Esophagus squamous epithelium (tissue), 4 donors: ENCODE measurements around the gene RALA.

ENCODE experiments used
- POLR2A ChIP-seq, 4 donors: fragments of 450-650 bp; IDR thresholded peaks; one replicate each; pipeline ENCODE4 v1.6.1; 2017; ENCODE audit warnings: antibody characterized with exemption in 4 of 4, mild to moderate bottlenecking in 4 of 4, moderate library complexity in 3 of 4
- TF ChIP-seq, protein P1 (sequence below), 6 experiments: fragments of 450-650 bp in 4 of 6; fragments of 200-600 bp in 2 of 6; sonication (generic) in 2 of 6; IDR thresholded peaks; one replicate each; pipeline ENCODE4 v1.5.1; 2016 to 2019; ENCODE audit warnings: antibody characterized with exemption in 6 of 6, mild to moderate bottlenecking in 4 of 6, moderate library complexity in 4 of 6

DNA sequence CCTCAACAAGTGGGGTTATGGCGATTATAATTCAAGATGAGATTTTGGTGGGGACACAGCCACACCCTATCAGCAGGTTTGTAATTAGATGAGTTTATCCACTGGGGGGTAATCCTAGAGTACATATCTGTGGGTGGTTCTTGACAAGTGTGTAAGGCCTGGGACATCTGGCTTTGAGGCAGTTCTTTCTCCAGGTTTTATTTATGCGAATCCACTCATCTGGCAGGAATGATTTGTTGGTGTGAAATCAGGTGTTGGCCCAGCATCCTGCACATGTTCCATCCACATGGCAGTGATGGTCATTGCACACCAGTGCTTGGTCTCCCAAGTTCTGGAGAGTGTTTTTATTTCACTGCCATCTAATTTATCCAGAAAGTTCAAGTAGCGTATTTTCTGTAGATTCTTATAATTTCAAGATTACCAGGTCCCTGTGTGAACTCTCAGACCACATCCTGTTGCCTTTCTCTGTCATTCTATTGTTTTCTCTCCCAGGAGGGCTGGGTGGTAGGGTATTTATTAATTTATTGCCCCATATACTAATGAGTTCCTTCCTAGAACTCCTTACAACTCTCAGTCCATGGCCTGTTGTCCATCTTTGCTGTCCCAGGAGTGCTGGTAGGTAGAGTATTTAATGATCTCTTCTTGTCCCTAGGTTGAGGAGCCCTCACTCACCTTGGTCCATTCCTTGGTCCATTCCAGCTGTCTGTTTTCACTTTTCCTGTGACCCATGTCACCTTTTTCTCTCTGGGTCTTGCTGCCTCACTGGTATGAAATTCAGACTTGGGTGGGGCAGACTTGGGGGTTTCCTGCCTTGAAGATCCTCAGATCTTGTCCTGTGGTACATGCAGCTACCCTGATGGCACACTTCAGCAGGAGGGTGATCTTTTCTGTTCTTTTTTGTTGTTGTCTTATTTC, 10.4 kb downstream of the RALA start:
- TF ChIP-seq, protein P1, sequence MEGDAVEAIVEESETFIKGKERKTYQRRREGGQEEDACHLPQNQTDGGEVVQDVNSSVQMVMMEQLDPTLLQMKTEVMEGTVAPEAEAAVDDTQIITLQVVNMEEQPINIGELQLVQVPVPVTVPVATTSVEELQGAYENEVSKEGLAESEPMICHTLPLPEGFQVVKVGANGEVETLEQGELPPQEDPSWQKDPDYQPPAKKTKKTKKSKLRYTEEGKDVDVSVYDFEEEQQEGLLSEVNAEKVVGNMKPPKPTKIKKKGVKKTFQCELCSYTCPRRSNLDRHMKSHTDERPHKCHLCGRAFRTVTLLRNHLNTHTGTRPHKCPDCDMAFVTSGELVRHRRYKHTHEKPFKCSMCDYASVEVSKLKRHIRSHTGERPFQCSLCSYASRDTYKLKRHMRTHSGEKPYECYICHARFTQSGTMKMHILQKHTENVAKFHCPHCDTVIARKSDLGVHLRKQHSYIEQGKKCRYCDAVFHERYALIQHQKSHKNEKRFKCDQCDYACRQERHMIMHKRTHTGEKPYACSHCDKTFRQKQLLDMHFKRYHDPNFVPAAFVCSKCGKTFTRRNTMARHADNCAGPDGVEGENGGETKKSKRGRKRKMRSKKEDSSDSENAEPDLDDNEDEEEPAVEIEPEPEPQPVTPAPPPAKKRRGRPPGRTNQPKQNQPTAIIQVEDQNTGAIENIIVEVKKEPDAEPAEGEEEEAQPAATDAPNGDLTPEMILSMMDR (IDR thresholded peaks at IDR 0.05): no peak
- no peak for TF ChIP-seq POLR2A (IDR thresholded peaks at IDR 0.05)
